Nephron progenitor cell (in vitro differentiated cells): ENCODE data around the gene PDCD5.

Source experiments
- DNase-seq: peaks from one replicate; pipeline ENCODE4 v3.0.0; 2021
- H3K27ac Mint-ChIP-seq: 2 replicates; pipeline ENCODE4 v1.8.0; 2021; ENCODE audit warnings: mild to moderate bottlenecking, moderate library complexity, mixed read lengths
- H3K27me3 Mint-ChIP-seq: 2 replicates; pipeline ENCODE4 v1.8.0; 2021; ENCODE audit warnings: mild to moderate bottlenecking, low read depth, mixed read lengths; ENCODE audit not compliant: poor library complexity
- H3K36me3 Mint-ChIP-seq: 2 replicates; pipeline ENCODE4 v1.8.0; 2021; ENCODE audit warnings: low read depth, mixed read lengths
- H3K4me1 Mint-ChIP-seq: 2 replicates; pipeline ENCODE4 v1.8.0; 2021; ENCODE audit warnings: mixed read lengths
- H3K4me3 Mint-ChIP-seq: 2 replicates; pipeline ENCODE4 v1.8.0; 2021; ENCODE audit warnings: mild to moderate bottlenecking, moderate library complexity, mixed read lengths
- H3K9me3 Mint-ChIP-seq: 2 replicates; pipeline ENCODE4 v1.8.0; 2021; ENCODE audit warnings: mild to moderate bottlenecking, moderate library complexity, mixed read lengths
- CTCF ChIP-seq: fragments of 200-600 bp; sonication (generic); IDR thresholded peaks from 2 replicates; pipeline ENCODE4 v1.5.0; 2021; ENCODE audit warnings: antibody characterized with exemption

The PDCD5 gene

GRCh38 chr19:32619051-32619685 is 38.2 kb downstream of the PDCD5 start:
- Mint-ChIP-seq H3K9me3 (no peaks in the 10 kb centered on the region), H3K36me3 (peaks cover 60% of the 10 kb centered on the region), H3K27me3 (peaks cover 8% of the 10 kb centered on the region), H3K4me3 (no peak overlapping the region), H3K4me1 (peaks cover 15% of the 10 kb centered on the region), H3K27ac (peak overlapping the region; percentile 36)
- TF ChIP-seq CTCF = no peak
- DNase-seq = no peak

- no peak for DNase-seq
- H3K27ac Mint-ChIP-seq = peak overlapping the region; percentile 38
- no peaks in the 10 kb centered on the region for H3K9me3 Mint-ChIP-seq
- H3K36me3 Mint-ChIP-seq = peaks cover 50% of the 10 kb centered on the region
- peaks cover 15% of the 10 kb centered on the region for H3K4me1 Mint-ChIP-seq
- H3K4me3 Mint-ChIP-seq = no peak overlapping the region
- peaks cover 4% of the 10 kb centered on the region for H3K27me3 Mint-ChIP-seq
- no peak for TF ChIP-seq CTCF
Observed at GRCh38 chr19:32622002-32622401, 41.0 kb downstream of the PDCD5 start.

GRCh38 chr19:32624410-32624809 is 43.4 kb downstream of the PDCD5 start:
- Mint-ChIP-seq H3K9me3 (no peaks in the 10 kb centered on the region), H3K36me3 (peaks cover 42% of the 10 kb centered on the region), H3K27ac (no peak overlapping the region), H3K4me1 (peaks cover 15% of the 10 kb centered on the region), H3K4me3 (no peak overlapping the region), H3K27me3 (no peaks in the 10 kb centered on the region)
- DNase-seq = no peak
- TF ChIP-seq CTCF = no peak

GRCh38 chr19:32626969-32627368 is 46.0 kb downstream of the PDCD5 start:
- DNase-seq = no peak
- H3K4me3 Mint-ChIP-seq = no peak overlapping the region
- H3K36me3 Mint-ChIP-seq = peaks cover 32% of the 10 kb centered on the region
- H3K27me3 Mint-ChIP-seq = no peaks in the 10 kb centered on the region
- no peak for TF ChIP-seq CTCF
- no peak overlapping the region for H3K27ac Mint-ChIP-seq
- peaks cover 6% of the 10 kb centered on the region for H3K4me1 Mint-ChIP-seq
- no peaks in the 10 kb centered on the region for H3K9me3 Mint-ChIP-seq

- Mint-ChIP-seq H3K4me1 (no peaks in the 10 kb centered on the region), H3K27me3 (no peaks in the 10 kb centered on the region), H3K36me3 (peaks cover 24% of the 10 kb centered on the region), H3K9me3 (no peaks in the 10 kb centered on the region), H3K4me3 (no peak overlapping the region), H3K27ac (peak overlapping the region; percentile 64)
- DNase-seq = no peak
- TF ChIP-seq CTCF = no peak
Observed at GRCh38 chr19:32627714-32628270, 46.8 kb downstream of the PDCD5 start.

GRCh38 chr19:32630338-32630737 is 49.3 kb downstream of the PDCD5 start:
- DNase-seq = no peak
- Mint-ChIP-seq H3K27me3 (no peaks in the 10 kb centered on the region), H3K4me1 (no peaks in the 10 kb centered on the region), H3K27ac (no peak overlapping the region), H3K9me3 (no peaks in the 10 kb centered on the region), H3K4me3 (no peak overlapping the region), H3K36me3 (peaks cover 14% of the 10 kb centered on the region)
- TF ChIP-seq CTCF = no peak
